Measurements from ENCODE around the gene PCK2. TPM values are rescaled to one million over a fixed set of nuclear protein-coding genes. Genes with fewer than 3 reads are reported as not detected.

Gene PCK2
- total RNA-seq, 1 donor from 2014 or later, result 126 TPM

- no peaks in the 10 kb centered on the region for H3K4me1 Mint-ChIP-seq (ENCODE audit: low read depth)
- peaks cover 24% of the 10 kb centered on the region for H3K27me3 Mint-ChIP-seq (ENCODE audit: low read depth)
- no peak overlapping the region for H3K4me3 Mint-ChIP-seq (ENCODE audit: unreplicated experiment)
- no peaks in the 10 kb centered on the region for H3K36me3 Mint-ChIP-seq (ENCODE audit: low read depth)
- H3K27ac Mint-ChIP-seq (ENCODE audit: unreplicated experiment), result no peak overlapping the region
- no peaks in the 10 kb centered on the region for H3K9me3 Mint-ChIP-seq (ENCODE audit: low read depth)
- DNase-seq (ENCODE audit: low spot score), result peak; percentile 76
- TF ChIP-seq, protein P1, sequence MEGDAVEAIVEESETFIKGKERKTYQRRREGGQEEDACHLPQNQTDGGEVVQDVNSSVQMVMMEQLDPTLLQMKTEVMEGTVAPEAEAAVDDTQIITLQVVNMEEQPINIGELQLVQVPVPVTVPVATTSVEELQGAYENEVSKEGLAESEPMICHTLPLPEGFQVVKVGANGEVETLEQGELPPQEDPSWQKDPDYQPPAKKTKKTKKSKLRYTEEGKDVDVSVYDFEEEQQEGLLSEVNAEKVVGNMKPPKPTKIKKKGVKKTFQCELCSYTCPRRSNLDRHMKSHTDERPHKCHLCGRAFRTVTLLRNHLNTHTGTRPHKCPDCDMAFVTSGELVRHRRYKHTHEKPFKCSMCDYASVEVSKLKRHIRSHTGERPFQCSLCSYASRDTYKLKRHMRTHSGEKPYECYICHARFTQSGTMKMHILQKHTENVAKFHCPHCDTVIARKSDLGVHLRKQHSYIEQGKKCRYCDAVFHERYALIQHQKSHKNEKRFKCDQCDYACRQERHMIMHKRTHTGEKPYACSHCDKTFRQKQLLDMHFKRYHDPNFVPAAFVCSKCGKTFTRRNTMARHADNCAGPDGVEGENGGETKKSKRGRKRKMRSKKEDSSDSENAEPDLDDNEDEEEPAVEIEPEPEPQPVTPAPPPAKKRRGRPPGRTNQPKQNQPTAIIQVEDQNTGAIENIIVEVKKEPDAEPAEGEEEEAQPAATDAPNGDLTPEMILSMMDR (IDR thresholded peaks at IDR 0.05), result no peak
Measured at GRCh38 chr14:24072436-24072835, 21.7 kb upstream of the PCK2 start.

DNA sequence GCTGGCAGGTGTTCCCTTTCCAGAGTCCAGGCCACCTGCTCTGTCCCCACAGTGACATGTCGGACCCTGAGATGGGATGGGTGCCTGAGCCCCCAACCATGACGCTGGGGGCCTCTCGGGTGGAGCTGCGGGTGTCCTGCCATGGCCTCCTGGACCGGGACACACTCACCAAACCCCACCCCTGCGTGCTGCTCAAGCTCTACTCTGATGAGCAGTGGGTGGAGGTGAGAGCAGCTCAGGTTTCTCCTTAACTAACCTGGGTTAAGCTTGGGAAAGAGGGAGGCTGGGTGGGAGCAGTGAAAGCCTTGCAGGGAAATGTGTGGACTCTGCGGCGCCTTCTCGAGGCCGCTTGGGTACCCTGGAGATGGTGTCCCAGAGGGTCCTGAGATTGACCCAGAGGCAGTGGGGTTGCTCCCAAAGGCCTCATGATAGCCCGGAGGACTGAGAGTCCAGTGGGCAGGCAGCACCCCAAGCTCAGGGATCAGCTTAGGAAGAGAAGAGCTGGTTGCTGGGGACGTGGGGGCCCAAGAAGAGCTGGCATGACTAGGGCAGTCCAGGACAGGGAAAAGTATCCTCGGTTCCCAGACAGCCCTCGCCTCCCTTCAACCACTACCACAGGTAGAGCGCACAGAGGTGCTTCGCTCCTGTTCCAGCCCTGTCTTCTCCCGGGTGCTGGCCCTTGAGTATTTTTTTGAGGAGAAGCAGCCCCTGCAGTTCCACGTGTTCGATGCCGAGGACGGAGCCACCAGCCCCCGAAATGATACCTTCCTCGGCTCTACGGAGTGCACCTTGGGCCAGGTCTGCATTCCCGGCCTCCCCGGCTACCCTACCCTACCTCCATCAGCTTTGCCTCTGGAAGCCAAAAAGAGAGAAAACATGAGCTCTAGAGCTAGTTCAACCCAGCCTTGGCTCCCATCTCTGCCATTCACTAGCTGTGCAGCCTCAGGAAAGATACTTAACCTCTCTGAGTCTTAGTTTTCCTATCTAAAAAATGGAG lies 20.9 kb upstream of the PCK2 start:
- no peak for DNase-seq (ENCODE audit: low spot score)
- Mint-ChIP-seq H3K36me3 (ENCODE audit: low read depth) (no peaks in the 10 kb centered on the region), H3K27ac (ENCODE audit: unreplicated experiment) (no peak overlapping the region), H3K4me3 (ENCODE audit: unreplicated experiment) (no peak overlapping the region), H3K9me3 (ENCODE audit: low read depth) (no peaks in the 10 kb centered on the region), H3K27me3 (ENCODE audit: low read depth) (peaks cover 23% of the 10 kb centered on the region), H3K4me1 (ENCODE audit: low read depth) (no peaks in the 10 kb centered on the region)
- TF ChIP-seq, protein P1 (IDR thresholded peaks at IDR 0.05), result no peak

DNA sequence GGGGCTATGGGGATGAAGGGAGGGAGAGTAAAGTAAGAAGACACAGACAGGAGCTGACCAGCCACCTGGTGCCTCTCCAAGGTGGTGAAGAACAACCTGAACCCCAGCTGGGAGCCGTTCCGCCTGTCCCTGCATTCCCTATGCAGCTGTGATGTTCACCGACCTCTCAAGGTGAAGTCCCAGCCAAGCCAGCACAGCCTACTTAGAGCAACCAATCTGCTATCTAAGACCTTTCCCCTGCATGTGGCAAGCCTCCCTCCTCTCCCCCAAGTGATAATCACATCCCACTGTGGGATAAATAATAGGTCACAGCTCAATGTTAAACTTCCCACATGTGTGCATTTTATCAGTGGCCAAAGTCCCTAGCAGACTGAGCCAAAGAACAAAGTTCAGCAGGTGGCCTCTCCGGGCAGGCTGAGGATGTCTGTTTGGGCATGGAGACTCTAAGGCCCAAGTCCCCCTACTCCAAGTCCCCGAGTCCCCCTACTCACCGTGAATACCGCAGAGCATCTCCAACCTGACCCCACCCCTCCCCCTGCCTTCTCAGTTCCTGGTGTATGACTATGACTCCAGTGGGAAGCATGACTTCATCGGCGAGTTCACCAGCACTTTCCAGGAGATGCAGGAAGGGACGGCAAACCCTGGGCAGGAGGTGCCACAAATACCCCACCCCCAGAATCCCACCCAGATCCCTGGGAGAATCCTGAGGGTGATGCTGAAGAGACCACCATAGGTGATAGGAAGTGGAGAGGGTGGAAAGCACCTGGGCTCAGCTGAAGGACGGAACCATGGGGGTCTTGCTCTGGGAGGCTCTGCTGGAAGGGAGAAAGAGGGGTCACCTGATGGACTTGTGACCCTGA lies 19.3 kb upstream of the PCK2 start:
- DNase-seq (ENCODE audit: low spot score), result no peak
- TF ChIP-seq, protein P1 (IDR thresholded peaks at IDR 0.05), result no peak
- no peaks in the 10 kb centered on the region for H3K36me3 Mint-ChIP-seq (ENCODE audit: low read depth)
- H3K4me3 Mint-ChIP-seq (ENCODE audit: unreplicated experiment), result no peak overlapping the region
- H3K9me3 Mint-ChIP-seq (ENCODE audit: low read depth), result no peaks in the 10 kb centered on the region
- H3K27ac Mint-ChIP-seq (ENCODE audit: unreplicated experiment), result no peak overlapping the region
- H3K4me1 Mint-ChIP-seq (ENCODE audit: low read depth), result no peaks in the 10 kb centered on the region
- H3K27me3 Mint-ChIP-seq (ENCODE audit: low read depth), result peaks cover 29% of the 10 kb centered on the region

DNA sequence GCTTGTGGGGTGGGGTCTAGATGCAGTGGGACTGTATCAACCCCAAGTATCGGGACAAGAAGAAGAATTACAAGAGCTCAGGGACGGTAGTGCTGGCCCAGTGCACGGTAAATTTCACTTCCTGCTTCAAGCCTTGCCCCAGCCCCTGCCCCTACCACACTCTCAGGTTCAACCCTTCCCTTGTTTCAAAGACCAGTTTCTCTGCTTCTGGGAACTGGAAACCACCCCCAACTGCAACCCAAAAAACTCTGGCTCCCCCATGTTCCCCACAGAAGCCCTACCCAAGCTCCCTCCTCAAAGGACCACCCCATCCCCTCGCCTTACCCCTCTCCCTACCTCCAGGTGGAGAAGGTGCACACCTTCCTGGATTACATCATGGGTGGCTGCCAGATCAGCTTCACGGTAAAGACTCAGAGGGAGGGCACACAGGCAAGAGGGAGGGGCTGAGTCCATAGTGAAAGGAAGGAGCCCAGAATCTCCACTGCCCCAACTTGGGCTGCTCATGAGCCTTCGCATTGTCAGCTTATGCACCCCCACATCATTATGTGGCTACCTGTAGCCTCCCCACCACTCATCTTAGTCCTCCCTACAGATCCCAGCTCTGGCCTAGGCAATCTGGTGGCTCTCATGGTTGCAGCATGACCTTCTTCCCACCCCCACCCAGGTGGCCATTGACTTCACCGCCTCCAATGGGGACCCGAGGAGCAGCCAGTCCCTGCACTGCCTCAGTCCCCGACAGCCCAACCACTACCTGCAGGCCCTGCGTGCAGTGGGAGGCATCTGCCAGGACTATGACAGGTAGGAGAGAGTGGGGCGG lies 18.4 kb upstream of the PCK2 start:
- Mint-ChIP-seq H3K36me3 (ENCODE audit: low read depth) (no peaks in the 10 kb centered on the region), H3K27me3 (ENCODE audit: low read depth) (peaks cover 28% of the 10 kb centered on the region), H3K4me1 (ENCODE audit: low read depth) (peaks cover 1% of the 10 kb centered on the region), H3K9me3 (ENCODE audit: low read depth) (no peaks in the 10 kb centered on the region), H3K27ac (ENCODE audit: unreplicated experiment) (no peak overlapping the region), H3K4me3 (ENCODE audit: unreplicated experiment) (no peak overlapping the region)
- TF ChIP-seq, protein P1 (IDR thresholded peaks at IDR 0.05), result no peak
- DNase-seq (ENCODE audit: low spot score), result no peak

All from chondrocyte (in vitro differentiated cells).